WTC11 (cell line): ENCODE results near the gene RHEB. TPM values are rescaled to one million over a fixed set of nuclear protein-coding genes. Genes with fewer than 3 reads are reported as not detected.

Experiments used
- ATAC-seq: fragments of 200-7000 bp; cut with Tn5 transposase; 2 replicates; pipeline ENCODE4 v1.10.0; 2021; ENCODE audit warnings: mild to moderate bottlenecking, moderate library complexity
- CTCF ChIA-PET: fragments of 300-600 bp; sonication (Branson Sonifier 250); formaldehyde crosslinking; loops from one replicate; lab custom pipeline; 2021; ENCODE audit warnings: antibody characterized with exemption; lab: Charles Lee
- POLR2A ChIA-PET: fragments of 350-600 bp; sonication (Branson Sonifier 250); formaldehyde crosslinking; loops from one replicate; lab custom pipeline; 2021; ENCODE audit warnings: antibody characterized with exemption; lab: Charles Lee
- DNase-seq: peaks from one replicate; pipeline ENCODE4 v3.0.0; 2021; ENCODE audit warnings: low spot score
- H3K27ac Mint-ChIP-seq: 2 replicates; pipeline ENCODE4 v1.8.0; 2021; ENCODE audit warnings: mixed read lengths
- H3K27me3 Mint-ChIP-seq: 2 replicates; pipeline ENCODE4 v1.8.0; 2021; ENCODE audit warnings: low read depth, mild to moderate bottlenecking, moderate library complexity, mixed read lengths
- H3K36me3 Mint-ChIP-seq: 2 replicates; pipeline ENCODE4 v1.8.0; 2021; ENCODE audit warnings: mixed read lengths
- H3K4me1 Mint-ChIP-seq: 2 replicates; pipeline ENCODE4 v1.8.0; 2022; ENCODE audit warnings: mixed read lengths
- H3K4me3 Mint-ChIP-seq: 2 replicates; pipeline ENCODE4 v1.8.0; 2021; ENCODE audit warnings: mild to moderate bottlenecking, moderate library complexity, mixed read lengths
- H3K9me3 Mint-ChIP-seq: 2 replicates; pipeline ENCODE4 v1.8.0; 2021; ENCODE audit warnings: mixed read lengths
- ATF3 ChIP-seq: sonication (generic); formaldehyde crosslinking; conservative IDR thresholded peaks from 2 replicates; pipeline ENCODE4 v1.8.1; 2022; ENCODE audit warnings: mild to moderate bottlenecking, missing genetic modification reagents
- CREM ChIP-seq: sonication (generic); formaldehyde crosslinking; IDR thresholded peaks from 2 replicates; pipeline ENCODE4 v1.8.1; 2022; ENCODE audit warnings: mild to moderate bottlenecking, missing genetic modification reagents, moderate library complexity
- ELF4 ChIP-seq: sonication (generic); formaldehyde crosslinking; IDR thresholded peaks from 2 replicates; pipeline ENCODE4 v1.8.1; 2022; ENCODE audit warnings: low read depth, mild to moderate bottlenecking, moderate library complexity, missing genetic modification reagents
- FOXK1 ChIP-seq: sonication (generic); formaldehyde crosslinking; IDR thresholded peaks from 2 replicates; pipeline ENCODE4 v1.8.0; 2022; ENCODE audit warnings: mild to moderate bottlenecking, moderate library complexity, missing genetic modification reagents
- GTF2I ChIP-seq: fragments of 250-450 bp; sonication (Bioruptor Pico); conservative IDR thresholded peaks from 2 replicates; pipeline ENCODE4 v1.4.0; 2021; ENCODE audit warnings: mild to moderate bottlenecking
- IRF2 ChIP-seq: sonication (generic); formaldehyde crosslinking; IDR thresholded peaks from 2 replicates; pipeline ENCODE4 v1.8.0; 2022; ENCODE audit warnings: low read depth, missing genetic modification reagents, borderline replicate concordance
- JAZF1 ChIP-seq: fragments of 250-450 bp; sonication (Bioruptor Pico); IDR thresholded peaks from 2 replicates; pipeline ENCODE4 v1.9.0; 2021; ENCODE audit warnings: moderate library complexity, mild to moderate bottlenecking, inconsistent platforms
- MAX ChIP-seq: sonication (generic); formaldehyde crosslinking; IDR thresholded peaks from 2 replicates; pipeline ENCODE4 v1.8.0; 2022; ENCODE audit warnings: mild to moderate bottlenecking, missing genetic modification reagents
- MYBL2 ChIP-seq: sonication (generic); formaldehyde crosslinking; IDR thresholded peaks from 2 replicates; pipeline ENCODE4 v1.8.1; 2023; ENCODE audit warnings: mild to moderate bottlenecking, moderate library complexity, missing genetic modification reagents
- RORB ChIP-seq: fragments of 250-450 bp; sonication (Bioruptor Pico); IDR thresholded peaks from 2 replicates; pipeline ENCODE4 v1.9.0; 2021; ENCODE audit warnings: mild to moderate bottlenecking
- SP1 ChIP-seq: sonication (generic); formaldehyde crosslinking; conservative IDR thresholded peaks from 2 replicates; pipeline ENCODE4 v1.8.1; 2022; ENCODE audit warnings: missing genetic modification reagents
- ZMAT4 ChIP-seq: fragments of 250-450 bp; sonication (Bioruptor Pico); IDR thresholded peaks from 2 replicates; pipeline ENCODE4 v1.9.0; 2021; ENCODE audit warnings: mild to moderate bottlenecking
- ZNF396 ChIP-seq: fragments of 250-450 bp; sonication (Bioruptor Pico); IDR thresholded peaks from 2 replicates; pipeline ENCODE4 v1.8.0; 2021; ENCODE audit warnings: mild to moderate bottlenecking, moderate library complexity, borderline replicate concordance
- ZNF512 ChIP-seq: sonication (generic); formaldehyde crosslinking; IDR thresholded peaks from 2 replicates; pipeline ENCODE4 v1.8.1; 2022; ENCODE audit warnings: missing genetic modification reagents, borderline replicate concordance
- ZNF532 ChIP-seq: fragments of 250-450 bp; sonication (Bioruptor Pico); IDR thresholded peaks from 2 replicates; pipeline ENCODE4 v1.9.0; 2021; ENCODE audit warnings: mild to moderate bottlenecking, borderline replicate concordance
- total RNA-seq: library from RNA; stranded (reverse); gene quantifications from 3 replicates; pipeline ENCODE4 v1.2.3, GENCODE V29; 2021
- TF ChIP-seq, protein P1 (sequence below): sonication (generic); formaldehyde crosslinking; IDR thresholded peaks from 2 replicates; pipeline ENCODE4 v1.8.0; 2022; ENCODE audit warnings: mild to moderate bottlenecking, missing genetic modification reagents
- TF ChIP-seq, protein P2 (sequence below): sonication (generic); formaldehyde crosslinking; IDR thresholded peaks from 2 replicates; pipeline ENCODE4 v1.8.1; 2022; ENCODE audit warnings: mild to moderate bottlenecking, missing genetic modification reagents, moderate library complexity, borderline replicate concordance
- TF ChIP-seq, protein P3 (sequence below): sonication (generic); formaldehyde crosslinking; IDR thresholded peaks from 2 replicates; pipeline ENCODE4 v1.8.1; 2023; ENCODE audit warnings: mild to moderate bottlenecking, moderate library complexity, missing genetic modification reagents
- TF ChIP-seq, protein P4 (sequence below): sonication (generic); formaldehyde crosslinking; IDR thresholded peaks from 2 replicates; pipeline ENCODE4 v1.8.0; 2022; ENCODE audit warnings: mild to moderate bottlenecking, missing genetic modification reagents
- TF ChIP-seq, protein P5 (sequence below): fragments of 250-450 bp; sonication (Bioruptor Pico); IDR thresholded peaks from 2 replicates; pipeline ENCODE4 v1.8.0; 2021; ENCODE audit warnings: mild to moderate bottlenecking

The RHEB gene
- total RNA-seq, 1 experiment from 2014 or later: 133 TPM

- TF ChIP-seq, protein P1, sequence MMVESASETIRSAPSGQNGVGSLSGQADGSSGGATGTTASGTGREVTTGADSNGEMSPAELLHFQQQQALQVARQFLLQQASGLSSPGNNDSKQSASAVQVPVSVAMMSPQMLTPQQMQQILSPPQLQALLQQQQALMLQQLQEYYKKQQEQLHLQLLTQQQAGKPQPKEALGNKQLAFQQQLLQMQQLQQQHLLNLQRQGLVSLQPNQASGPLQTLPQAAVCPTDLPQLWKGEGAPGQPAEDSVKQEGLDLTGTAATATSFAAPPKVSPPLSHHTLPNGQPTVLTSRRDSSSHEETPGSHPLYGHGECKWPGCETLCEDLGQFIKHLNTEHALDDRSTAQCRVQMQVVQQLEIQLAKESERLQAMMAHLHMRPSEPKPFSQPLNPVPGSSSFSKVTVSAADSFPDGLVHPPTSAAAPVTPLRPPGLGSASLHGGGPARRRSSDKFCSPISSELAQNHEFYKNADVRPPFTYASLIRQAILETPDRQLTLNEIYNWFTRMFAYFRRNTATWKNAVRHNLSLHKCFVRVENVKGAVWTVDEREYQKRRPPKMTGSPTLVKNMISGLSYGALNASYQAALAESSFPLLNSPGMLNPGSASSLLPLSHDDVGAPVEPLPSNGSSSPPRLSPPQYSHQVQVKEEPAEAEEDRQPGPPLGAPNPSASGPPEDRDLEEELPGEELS (CRISPR knock-in tag): no peak
- TF ChIP-seq, protein P2, sequence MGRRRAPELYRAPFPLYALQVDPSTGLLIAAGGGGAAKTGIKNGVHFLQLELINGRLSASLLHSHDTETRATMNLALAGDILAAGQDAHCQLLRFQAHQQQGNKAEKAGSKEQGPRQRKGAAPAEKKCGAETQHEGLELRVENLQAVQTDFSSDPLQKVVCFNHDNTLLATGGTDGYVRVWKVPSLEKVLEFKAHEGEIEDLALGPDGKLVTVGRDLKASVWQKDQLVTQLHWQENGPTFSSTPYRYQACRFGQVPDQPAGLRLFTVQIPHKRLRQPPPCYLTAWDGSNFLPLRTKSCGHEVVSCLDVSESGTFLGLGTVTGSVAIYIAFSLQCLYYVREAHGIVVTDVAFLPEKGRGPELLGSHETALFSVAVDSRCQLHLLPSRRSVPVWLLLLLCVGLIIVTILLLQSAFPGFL (CRISPR knock-in tag): no peak
- TF ChIP-seq IRF2: no peak
- TF ChIP-seq ELF4 (CRISPR knock-in tag): no peak
- no peak for TF ChIP-seq SP1 (CRISPR knock-in tag)
- TF ChIP-seq RORB (CRISPR knock-in tag): no peak
- TF ChIP-seq MYBL2: no peak
- TF ChIP-seq ZNF396 (CRISPR knock-in tag): no peak
- TF ChIP-seq, protein P3, sequence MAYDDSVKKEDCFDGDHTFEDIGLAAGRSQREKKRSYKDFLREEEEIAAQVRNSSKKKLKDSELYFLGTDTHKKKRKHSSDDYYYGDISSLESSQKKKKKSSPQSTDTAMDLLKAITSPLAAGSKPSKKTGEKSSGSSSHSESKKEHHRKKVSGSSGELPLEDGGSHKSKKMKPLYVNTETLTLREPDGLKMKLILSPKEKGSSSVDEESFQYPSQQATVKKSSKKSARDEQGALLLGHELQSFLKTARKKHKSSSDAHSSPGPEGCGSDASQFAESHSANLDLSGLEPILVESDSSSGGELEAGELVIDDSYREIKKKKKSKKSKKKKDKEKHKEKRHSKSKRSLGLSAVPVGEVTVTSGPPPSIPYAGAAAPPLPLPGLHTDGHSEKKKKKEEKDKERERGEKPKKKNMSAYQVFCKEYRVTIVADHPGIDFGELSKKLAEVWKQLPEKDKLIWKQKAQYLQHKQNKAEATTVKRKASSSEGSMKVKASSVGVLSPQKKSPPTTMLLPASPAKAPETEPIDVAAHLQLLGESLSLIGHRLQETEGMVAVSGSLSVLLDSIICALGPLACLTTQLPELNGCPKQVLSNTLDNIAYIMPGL (CRISPR knock-in tag): no peak
- TF ChIP-seq FOXK1: no peak
- no peak for TF ChIP-seq ZNF532 (CRISPR knock-in tag)
Observed at GRCh38 chr7:151549644-151550043, 29.9 kb upstream of the RHEB start (continued).

DNA sequence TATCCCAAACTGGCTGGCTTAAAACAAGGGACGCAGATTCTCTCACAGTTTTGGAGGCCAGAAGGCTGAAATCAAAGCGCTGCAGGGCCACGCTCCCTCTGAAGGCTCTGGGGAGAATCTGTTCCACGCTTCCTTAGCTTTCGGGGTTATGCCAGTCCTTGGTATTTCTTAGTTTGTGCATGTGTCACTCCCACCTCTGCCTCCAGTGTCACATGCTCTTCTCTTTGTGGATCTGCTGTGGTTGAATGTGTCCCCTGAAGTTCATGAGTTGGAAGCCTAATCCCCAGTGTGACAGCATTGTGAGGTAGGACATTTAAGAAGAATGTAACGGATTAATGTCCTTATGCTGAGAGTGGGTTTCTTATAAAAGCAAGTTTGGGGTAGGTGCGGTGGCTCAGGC lies 29.4 kb upstream of the RHEB start:
- TF ChIP-seq CREM: no peak
- TF ChIP-seq ZMAT4: no peak
- TF ChIP-seq MYBL2: no peak
- TF ChIP-seq, protein P4, sequence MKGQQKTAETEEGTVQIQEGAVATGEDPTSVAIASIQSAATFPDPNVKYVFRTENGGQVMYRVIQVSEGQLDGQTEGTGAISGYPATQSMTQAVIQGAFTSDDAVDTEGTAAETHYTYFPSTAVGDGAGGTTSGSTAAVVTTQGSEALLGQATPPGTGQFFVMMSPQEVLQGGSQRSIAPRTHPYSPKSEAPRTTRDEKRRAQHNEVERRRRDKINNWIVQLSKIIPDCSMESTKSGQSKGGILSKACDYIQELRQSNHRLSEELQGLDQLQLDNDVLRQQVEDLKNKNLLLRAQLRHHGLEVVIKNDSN: no peak
- no peak for TF ChIP-seq RORB (CRISPR knock-in tag)
- TF ChIP-seq MAX: no peak
- TF ChIP-seq, protein P5, sequence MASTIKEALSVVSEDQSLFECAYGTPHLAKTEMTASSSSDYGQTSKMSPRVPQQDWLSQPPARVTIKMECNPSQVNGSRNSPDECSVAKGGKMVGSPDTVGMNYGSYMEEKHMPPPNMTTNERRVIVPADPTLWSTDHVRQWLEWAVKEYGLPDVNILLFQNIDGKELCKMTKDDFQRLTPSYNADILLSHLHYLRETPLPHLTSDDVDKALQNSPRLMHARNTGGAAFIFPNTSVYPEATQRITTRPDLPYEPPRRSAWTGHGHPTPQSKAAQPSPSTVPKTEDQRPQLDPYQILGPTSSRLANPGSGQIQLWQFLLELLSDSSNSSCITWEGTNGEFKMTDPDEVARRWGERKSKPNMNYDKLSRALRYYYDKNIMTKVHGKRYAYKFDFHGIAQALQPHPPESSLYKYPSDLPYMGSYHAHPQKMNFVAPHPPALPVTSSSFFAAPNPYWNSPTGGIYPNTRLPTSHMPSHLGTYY (CRISPR knock-in tag): no peak
- no peak for TF ChIP-seq JAZF1 (CRISPR knock-in tag)
- TF ChIP-seq ZNF512: no peak
- no peak for TF ChIP-seq IRF2
- TF ChIP-seq GTF2I (CRISPR knock-in tag): no peak
- no peak for TF ChIP-seq ATF3 (CRISPR knock-in tag)
- Mint-ChIP-seq H3K4me3 (no peak overlapping the region), H3K4me1 (peaks cover 22% of the 10 kb centered on the region), H3K36me3 (no peaks in the 10 kb centered on the region), H3K9me3 (peaks cover 7% of the 10 kb centered on the region), H3K27me3 (no peaks in the 10 kb centered on the region), H3K27ac (no peak overlapping the region)
- DNase-seq (no peak), ATAC-seq (no peak)
- ChIA-PET CTCF (no interaction called here), POLR2A (no interaction called here)
